Uterus (tissue), 2 donors: ENCODE data around the gene GDI1.

Experiments used
- POLR2A ChIP-seq, 2 donors: fragments of 450-650 bp; IDR thresholded peaks; one replicate each; pipeline ENCODE4 v1.6.1; 2016; ENCODE audit warnings: antibody characterized with exemption in 2 of 2, mild to moderate bottlenecking in 1 of 2, moderate library complexity in 1 of 2
- TF ChIP-seq, protein P1 (sequence below), 4 experiments: fragments of 200-600 bp in 2 of 4; fragments of 450-650 bp in 2 of 4; sonication (generic) in 2 of 4; IDR thresholded peaks; one replicate each; pipeline ENCODE4 v1.5.1; 2016 to 2019; ENCODE audit warnings: antibody characterized with exemption in 4 of 4, mild to moderate bottlenecking in 2 of 4, moderate library complexity in 1 of 4

DNA sequence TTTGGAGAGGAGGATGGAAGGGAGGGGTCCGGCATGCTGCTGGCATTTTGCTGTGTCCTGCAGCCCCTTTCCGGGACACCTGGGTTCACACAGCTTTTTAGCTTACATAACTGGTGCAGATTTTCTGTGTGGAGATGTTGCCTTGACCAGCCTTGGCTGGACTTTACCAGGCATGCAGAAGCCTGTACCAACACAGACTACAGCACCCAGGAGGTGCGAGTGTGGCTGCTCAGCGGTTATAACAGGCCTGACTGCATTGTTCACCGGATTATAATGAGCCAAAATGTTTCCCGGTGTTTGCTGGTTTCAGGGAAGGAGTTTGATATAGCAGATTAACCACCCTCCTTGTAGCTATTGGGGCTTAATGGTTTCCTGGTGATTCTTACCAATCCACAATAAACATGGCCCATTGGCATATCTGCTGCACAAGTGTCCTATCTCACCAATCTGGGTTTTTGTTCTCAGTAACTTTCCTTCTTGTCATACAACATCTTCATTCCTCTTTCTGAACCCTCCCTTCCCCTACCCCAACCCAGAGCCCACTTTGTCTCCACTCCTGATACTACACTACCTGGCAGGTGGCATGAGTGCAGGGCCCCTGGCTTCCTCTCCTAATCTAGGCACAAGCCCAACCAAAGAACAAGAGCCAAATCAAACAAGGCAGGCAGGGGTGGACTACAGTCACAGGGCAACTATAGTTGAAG is 34.9 kb upstream of the GDI1 start:
- TF ChIP-seq, protein P1, sequence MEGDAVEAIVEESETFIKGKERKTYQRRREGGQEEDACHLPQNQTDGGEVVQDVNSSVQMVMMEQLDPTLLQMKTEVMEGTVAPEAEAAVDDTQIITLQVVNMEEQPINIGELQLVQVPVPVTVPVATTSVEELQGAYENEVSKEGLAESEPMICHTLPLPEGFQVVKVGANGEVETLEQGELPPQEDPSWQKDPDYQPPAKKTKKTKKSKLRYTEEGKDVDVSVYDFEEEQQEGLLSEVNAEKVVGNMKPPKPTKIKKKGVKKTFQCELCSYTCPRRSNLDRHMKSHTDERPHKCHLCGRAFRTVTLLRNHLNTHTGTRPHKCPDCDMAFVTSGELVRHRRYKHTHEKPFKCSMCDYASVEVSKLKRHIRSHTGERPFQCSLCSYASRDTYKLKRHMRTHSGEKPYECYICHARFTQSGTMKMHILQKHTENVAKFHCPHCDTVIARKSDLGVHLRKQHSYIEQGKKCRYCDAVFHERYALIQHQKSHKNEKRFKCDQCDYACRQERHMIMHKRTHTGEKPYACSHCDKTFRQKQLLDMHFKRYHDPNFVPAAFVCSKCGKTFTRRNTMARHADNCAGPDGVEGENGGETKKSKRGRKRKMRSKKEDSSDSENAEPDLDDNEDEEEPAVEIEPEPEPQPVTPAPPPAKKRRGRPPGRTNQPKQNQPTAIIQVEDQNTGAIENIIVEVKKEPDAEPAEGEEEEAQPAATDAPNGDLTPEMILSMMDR (IDR thresholded peaks at IDR 0.05) = no peak
- TF ChIP-seq POLR2A (IDR thresholded peaks at IDR 0.05) = no peak
